Measurements from ENCODE around the gene TMEM163. TPM values are rescaled to one million over a fixed set of nuclear protein-coding genes. Genes with fewer than 3 reads are reported as not detected.
A peak's percentile ranks its signal among the peaks of the same experiment; 100 is the strongest.

The TMEM163 gene
- total and polyA plus RNA-seq, 2 donors (not counting 3 experiments of a cell fraction or from before 2014, with no cell fraction given) = 1.0 to 2.8 TPM

DNA sequence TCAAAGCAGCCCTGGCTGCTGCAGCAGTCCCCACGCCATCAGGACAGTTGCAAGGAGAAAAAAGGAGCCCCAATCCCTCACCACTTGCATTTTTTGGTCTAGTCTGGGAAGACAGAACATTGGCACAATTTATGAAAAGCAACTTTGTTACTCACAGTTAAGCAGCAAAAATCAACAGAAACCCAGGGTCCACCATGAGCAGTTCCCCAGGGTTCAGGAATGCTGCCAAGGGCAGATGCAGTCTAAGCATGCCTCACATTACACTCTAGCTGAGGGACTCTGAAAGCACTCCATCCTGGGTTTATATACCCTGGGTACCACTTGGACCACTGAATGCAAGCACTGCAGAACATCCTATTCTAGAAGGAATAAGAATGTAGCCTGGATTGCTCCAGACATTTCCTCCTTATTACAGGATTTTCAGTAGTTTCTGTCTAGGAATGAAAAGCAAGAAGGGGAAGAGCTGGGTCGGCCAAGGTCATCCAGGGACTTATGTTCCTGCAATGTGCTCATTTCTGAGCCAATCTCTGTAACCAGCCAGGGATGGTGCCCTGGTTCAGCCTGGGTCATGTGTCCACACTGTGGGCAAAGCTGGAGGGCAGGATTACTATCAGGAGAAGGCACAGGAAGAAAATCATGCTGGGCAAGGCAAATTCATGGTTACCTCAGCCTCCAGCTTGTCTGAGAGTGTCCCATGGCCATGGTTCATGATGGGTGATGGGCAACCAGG, 19.5 kb upstream of the TMEM163 start:
- no peaks in the 10 kb centered on the region for H3K9me3 ChIP-seq (replicated peaks; ENCODE audit: control insufficient read depth, insufficient read depth, low read length)
- TF ChIP-seq GATA2 (IDR thresholded peaks at IDR 0.05; ENCODE audit: insufficient read depth, insufficient read length, low read depth, low read length) (no peak), FOS (IDR thresholded peaks at IDR 0.05; ENCODE audit: borderline replicate concordance, insufficient read depth, low read length) (no peak), POLR2AphosphoS5 (IDR thresholded peaks at IDR 0.05; ENCODE audit: insufficient read depth, low read depth, low read length) (no peak), JUN (IDR thresholded peaks at IDR 0.05; ENCODE audit: borderline replicate concordance, insufficient read depth, insufficient read length, low read depth) (no peak), POLR2A (IDR thresholded peaks at IDR 0.05; ENCODE audit: low read depth, low read length) (no peak), MYC (IDR thresholded peaks at IDR 0.05; ENCODE audit: low read depth, low read length) (no peak), EZH2 (IDR thresholded peaks at IDR 0.05; ENCODE audit: borderline replicate concordance, low read depth, low read length, severe bottlenecking) (no peak)
- TF ChIP-seq, protein P1, sequence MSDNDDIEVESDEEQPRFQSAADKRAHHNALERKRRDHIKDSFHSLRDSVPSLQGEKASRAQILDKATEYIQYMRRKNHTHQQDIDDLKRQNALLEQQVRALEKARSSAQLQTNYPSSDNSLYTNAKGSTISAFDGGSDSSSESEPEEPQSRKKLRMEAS (IDR thresholded peaks at IDR 0.05; ENCODE audit: insufficient read depth, insufficient read length) = no peak
- TF ChIP-seq, protein P2, sequence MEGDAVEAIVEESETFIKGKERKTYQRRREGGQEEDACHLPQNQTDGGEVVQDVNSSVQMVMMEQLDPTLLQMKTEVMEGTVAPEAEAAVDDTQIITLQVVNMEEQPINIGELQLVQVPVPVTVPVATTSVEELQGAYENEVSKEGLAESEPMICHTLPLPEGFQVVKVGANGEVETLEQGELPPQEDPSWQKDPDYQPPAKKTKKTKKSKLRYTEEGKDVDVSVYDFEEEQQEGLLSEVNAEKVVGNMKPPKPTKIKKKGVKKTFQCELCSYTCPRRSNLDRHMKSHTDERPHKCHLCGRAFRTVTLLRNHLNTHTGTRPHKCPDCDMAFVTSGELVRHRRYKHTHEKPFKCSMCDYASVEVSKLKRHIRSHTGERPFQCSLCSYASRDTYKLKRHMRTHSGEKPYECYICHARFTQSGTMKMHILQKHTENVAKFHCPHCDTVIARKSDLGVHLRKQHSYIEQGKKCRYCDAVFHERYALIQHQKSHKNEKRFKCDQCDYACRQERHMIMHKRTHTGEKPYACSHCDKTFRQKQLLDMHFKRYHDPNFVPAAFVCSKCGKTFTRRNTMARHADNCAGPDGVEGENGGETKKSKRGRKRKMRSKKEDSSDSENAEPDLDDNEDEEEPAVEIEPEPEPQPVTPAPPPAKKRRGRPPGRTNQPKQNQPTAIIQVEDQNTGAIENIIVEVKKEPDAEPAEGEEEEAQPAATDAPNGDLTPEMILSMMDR (IDR thresholded peaks at IDR 0.05; ENCODE audit: extremely low read depth in 1 of 2, insufficient read depth in 1 of 2, low read depth in 1 of 2, low read length in 2 of 2) = no peak
- intact Hi-C loops (cut with micrococcal nuclease) (no loop called here), dilution Hi-C loops (cut with MboI; ENCODE audit: extremely low pct_ligation_motif_present, low sequenced_read_pairs) (no loop called here)
- POLR2A ChIA-PET = no interaction called here
- H3K79me2 ChIP-seq (ENCODE audit: control insufficient read depth, insufficient read depth, low read length) = no peaks in the 10 kb centered on the region
- H3K36me3 ChIP-seq (ENCODE audit: control insufficient read depth in 2 of 2, extremely low read depth in 1 of 2, insufficient read depth in 2 of 2, low read length in 2 of 2) = no peaks in the 10 kb centered on the region
- FAIRE-seq (no peak), DNase-seq (ENCODE audit: low read depth, low spot score) (peak; percentile 46)
- H3K27me3 ChIP-seq (ENCODE audit: control insufficient read depth in 2 of 2, insufficient read depth in 2 of 2, low read length in 2 of 2) = no peaks in the 10 kb centered on the region
- CTCF ChIA-PET = interaction anchor here (0.6 to 0.8 kb wide), 2 partner anchors 26 to 53 kb away, joined by 3 read pairs; no protein-coding TSS in a partner anchor
- no peak overlapping the region for H3K4me3 ChIP-seq (replicated peaks in 1 of 3; ENCODE audit: insufficient read depth in 1 of 3, low read depth in 1 of 3, low read length in 3 of 3)
- no peak overlapping the region for H3K9ac ChIP-seq (replicated peaks; ENCODE audit: extremely low read depth, insufficient read depth, low read length)
- H2AFZ ChIP-seq (ENCODE audit: low read depth, low read length) = no peak overlapping the region
- no TSS peak for BruUV-seq (replicated peaks)
- no peaks in the 10 kb centered on the region for H3K9me1 ChIP-seq (replicated peaks; ENCODE audit: control insufficient read depth, extremely low read depth, insufficient read depth, low read length)
- peaks cover 29% of the 10 kb centered on the region for H3K4me1 ChIP-seq (ENCODE audit: control insufficient read depth, extremely low read depth, insufficient read depth, low read length)
- H3K27ac ChIP-seq (ENCODE audit: insufficient read depth, low read depth, low read length) = no peak overlapping the region
- H3K4me2 ChIP-seq (ENCODE audit: insufficient read depth, low read length) = no peak overlapping the region
- no peaks in the 10 kb centered on the region for H4K20me1 ChIP-seq (replicated peaks; ENCODE audit: control insufficient read depth, extremely low read depth, insufficient read depth, low read length)
